Measurements from ENCODE around the gene ANKRD27. TPM values are rescaled to one million over a fixed set of nuclear protein-coding genes. Genes with fewer than 3 reads are reported as not detected.
"Not testable (repeated sequence)": the region's sequence is repeated elsewhere in the genome, so short reads cannot be mapped to it uniquely, and the experiment has no call there.

ANKRD27 gene
- polyA plus RNA-seq, 1 donor from 2014 or later, result 24.6 TPM

DNA sequence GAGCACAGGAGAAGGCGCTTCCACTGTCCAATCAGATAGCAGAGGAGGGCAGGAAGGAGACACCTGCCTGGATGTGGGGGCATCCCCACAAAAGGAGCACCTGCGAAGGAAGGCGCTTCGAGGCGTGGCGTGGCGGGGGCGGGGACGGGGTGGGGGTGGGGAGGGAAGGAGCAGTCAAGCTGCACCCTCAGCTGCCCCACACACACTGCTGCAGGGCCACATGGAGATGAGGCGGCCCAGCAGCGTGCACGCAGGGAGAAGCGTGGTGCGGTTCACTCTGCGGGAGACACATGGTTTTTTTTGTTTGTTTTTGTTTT lies 21.4 kb downstream of the ANKRD27 start:
- H3K9ac ChIP-seq (ENCODE audit: low read length), result no peak overlapping the region
- H3K9me2 ChIP-seq (ENCODE audit: insufficient read depth, low read length), result no peaks in the 10 kb centered on the region
- H4K20me1 ChIP-seq (ENCODE audit: insufficient read depth), result no peaks in the 10 kb centered on the region
- no peaks in the 10 kb centered on the region for H3F3A ChIP-seq (ENCODE audit: insufficient read depth, low read length, poor library complexity, severe bottlenecking)
- H3K27ac ChIP-seq (ENCODE audit: low read length), result no peak overlapping the region
- no peaks in the 10 kb centered on the region for H3K9me3 ChIP-seq (ENCODE audit: low read length)
- TF ChIP-seq SMC3 (conservative IDR thresholded peaks at IDR 0.05; ENCODE audit: poor library complexity) (no peak), MXI1 (conservative IDR thresholded peaks at IDR 0.05; ENCODE audit: poor library complexity, severe bottlenecking) (no peak)
- no peak overlapping the region for H3K4me3 ChIP-seq (ENCODE audit: low read length)
- no peaks in the 10 kb centered on the region for H3K27me3 ChIP-seq (ENCODE audit: insufficient read depth, low read depth, low read length)
- no peak overlapping the region for H2AFZ ChIP-seq (ENCODE audit: low read depth, low read length)
- H3K4me2 ChIP-seq (ENCODE audit: low read length), result no peak overlapping the region
- no peaks in the 10 kb centered on the region for H3K79me2 ChIP-seq (replicated peaks; ENCODE audit: insufficient read depth, low read length)
- no peaks in the 10 kb centered on the region for H3K36me3 ChIP-seq (ENCODE audit: insufficient read depth, low read length)

DNA sequence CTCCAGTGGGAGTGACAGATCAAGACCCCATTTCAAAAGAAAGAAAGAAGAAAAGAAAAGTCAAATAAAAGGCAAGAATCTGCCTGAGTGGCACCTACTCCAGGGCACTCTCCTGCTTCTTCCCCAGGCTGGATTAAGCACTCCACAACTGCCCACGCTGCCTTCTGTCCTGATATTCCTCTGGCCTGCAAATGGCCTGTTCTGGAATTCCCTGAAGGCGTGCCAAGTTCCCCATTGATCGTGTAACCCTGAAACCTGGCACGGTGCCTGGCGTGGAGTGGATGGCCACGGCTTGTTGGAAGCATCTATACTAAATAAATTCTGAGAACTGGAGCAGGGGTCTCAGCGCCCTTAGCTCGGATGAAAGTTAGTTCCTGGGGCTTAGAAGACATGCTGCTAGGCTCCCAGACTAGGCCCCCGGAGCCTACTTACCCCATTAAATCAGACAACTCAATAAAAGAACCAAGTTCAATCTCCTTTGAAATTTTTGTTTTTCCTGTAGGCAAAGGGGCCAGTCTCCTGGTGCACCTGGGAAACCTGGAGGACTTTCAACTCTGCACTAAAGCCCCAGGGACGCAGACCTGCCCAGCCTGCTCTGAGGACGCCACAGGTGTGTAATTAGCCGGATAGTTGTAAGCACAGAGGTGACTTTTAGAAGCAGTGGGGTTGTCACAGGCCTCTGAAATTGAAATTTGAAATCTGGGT lies 21.9 kb downstream of the ANKRD27 start:
- H3K27ac ChIP-seq (ENCODE audit: low read length), result no peak overlapping the region
- no peaks in the 10 kb centered on the region for H3K36me3 ChIP-seq (ENCODE audit: insufficient read depth, low read length)
- no peaks in the 10 kb centered on the region for H3K27me3 ChIP-seq (ENCODE audit: insufficient read depth, low read depth, low read length)
- no peak overlapping the region for H3K9ac ChIP-seq (ENCODE audit: low read length)
- no peak overlapping the region for H3K4me3 ChIP-seq (ENCODE audit: low read length)
- H4K20me1 ChIP-seq (ENCODE audit: insufficient read depth), result no peaks in the 10 kb centered on the region
- H3K79me2 ChIP-seq (replicated peaks; ENCODE audit: insufficient read depth, low read length), result no peaks in the 10 kb centered on the region
- no peaks in the 10 kb centered on the region for H3K9me2 ChIP-seq (ENCODE audit: insufficient read depth, low read length)
- no peak overlapping the region for H3K4me2 ChIP-seq (ENCODE audit: low read length)
- no peaks in the 10 kb centered on the region for H3K9me3 ChIP-seq (ENCODE audit: low read length)
- TF ChIP-seq EP300 (conservative IDR thresholded peaks at IDR 0.05; ENCODE audit: poor library complexity, severe bottlenecking) (no peak), SMC3 (conservative IDR thresholded peaks at IDR 0.05; ENCODE audit: poor library complexity) (no peak), RAD21 (conservative IDR thresholded peaks at IDR 0.05) (no peak), POLR2AphosphoS5 (IDR thresholded peaks at IDR 0.05) (no peak), TAF1 (IDR thresholded peaks at IDR 0.05; ENCODE audit: low read depth) (no peak), EZH2 (IDR thresholded peaks at IDR 0.05; ENCODE audit: borderline replicate concordance, insufficient read depth, low read length, poor library complexity, severe bottlenecking) (no peak), MXI1 (conservative IDR thresholded peaks at IDR 0.05; ENCODE audit: poor library complexity, severe bottlenecking) (no peak)
- TF ChIP-seq, protein P1, sequence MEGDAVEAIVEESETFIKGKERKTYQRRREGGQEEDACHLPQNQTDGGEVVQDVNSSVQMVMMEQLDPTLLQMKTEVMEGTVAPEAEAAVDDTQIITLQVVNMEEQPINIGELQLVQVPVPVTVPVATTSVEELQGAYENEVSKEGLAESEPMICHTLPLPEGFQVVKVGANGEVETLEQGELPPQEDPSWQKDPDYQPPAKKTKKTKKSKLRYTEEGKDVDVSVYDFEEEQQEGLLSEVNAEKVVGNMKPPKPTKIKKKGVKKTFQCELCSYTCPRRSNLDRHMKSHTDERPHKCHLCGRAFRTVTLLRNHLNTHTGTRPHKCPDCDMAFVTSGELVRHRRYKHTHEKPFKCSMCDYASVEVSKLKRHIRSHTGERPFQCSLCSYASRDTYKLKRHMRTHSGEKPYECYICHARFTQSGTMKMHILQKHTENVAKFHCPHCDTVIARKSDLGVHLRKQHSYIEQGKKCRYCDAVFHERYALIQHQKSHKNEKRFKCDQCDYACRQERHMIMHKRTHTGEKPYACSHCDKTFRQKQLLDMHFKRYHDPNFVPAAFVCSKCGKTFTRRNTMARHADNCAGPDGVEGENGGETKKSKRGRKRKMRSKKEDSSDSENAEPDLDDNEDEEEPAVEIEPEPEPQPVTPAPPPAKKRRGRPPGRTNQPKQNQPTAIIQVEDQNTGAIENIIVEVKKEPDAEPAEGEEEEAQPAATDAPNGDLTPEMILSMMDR (IDR thresholded peaks at IDR 0.05; ENCODE audit: poor library complexity, severe bottlenecking), result no peak
- TF ChIP-seq, protein P2, sequence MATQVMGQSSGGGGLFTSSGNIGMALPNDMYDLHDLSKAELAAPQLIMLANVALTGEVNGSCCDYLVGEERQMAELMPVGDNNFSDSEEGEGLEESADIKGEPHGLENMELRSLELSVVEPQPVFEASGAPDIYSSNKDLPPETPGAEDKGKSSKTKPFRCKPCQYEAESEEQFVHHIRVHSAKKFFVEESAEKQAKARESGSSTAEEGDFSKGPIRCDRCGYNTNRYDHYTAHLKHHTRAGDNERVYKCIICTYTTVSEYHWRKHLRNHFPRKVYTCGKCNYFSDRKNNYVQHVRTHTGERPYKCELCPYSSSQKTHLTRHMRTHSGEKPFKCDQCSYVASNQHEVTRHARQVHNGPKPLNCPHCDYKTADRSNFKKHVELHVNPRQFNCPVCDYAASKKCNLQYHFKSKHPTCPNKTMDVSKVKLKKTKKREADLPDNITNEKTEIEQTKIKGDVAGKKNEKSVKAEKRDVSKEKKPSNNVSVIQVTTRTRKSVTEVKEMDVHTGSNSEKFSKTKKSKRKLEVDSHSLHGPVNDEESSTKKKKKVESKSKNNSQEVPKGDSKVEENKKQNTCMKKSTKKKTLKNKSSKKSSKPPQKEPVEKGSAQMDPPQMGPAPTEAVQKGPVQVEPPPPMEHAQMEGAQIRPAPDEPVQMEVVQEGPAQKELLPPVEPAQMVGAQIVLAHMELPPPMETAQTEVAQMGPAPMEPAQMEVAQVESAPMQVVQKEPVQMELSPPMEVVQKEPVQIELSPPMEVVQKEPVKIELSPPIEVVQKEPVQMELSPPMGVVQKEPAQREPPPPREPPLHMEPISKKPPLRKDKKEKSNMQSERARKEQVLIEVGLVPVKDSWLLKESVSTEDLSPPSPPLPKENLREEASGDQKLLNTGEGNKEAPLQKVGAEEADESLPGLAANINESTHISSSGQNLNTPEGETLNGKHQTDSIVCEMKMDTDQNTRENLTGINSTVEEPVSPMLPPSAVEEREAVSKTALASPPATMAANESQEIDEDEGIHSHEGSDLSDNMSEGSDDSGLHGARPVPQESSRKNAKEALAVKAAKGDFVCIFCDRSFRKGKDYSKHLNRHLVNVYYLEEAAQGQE (IDR thresholded peaks at IDR 0.05; ENCODE audit: borderline replicate concordance), result no peak
- no peaks in the 10 kb centered on the region for H3F3A ChIP-seq (ENCODE audit: insufficient read depth, low read length, poor library complexity, severe bottlenecking)
- no peak overlapping the region for H2AFZ ChIP-seq (ENCODE audit: low read depth, low read length)

DNA sequence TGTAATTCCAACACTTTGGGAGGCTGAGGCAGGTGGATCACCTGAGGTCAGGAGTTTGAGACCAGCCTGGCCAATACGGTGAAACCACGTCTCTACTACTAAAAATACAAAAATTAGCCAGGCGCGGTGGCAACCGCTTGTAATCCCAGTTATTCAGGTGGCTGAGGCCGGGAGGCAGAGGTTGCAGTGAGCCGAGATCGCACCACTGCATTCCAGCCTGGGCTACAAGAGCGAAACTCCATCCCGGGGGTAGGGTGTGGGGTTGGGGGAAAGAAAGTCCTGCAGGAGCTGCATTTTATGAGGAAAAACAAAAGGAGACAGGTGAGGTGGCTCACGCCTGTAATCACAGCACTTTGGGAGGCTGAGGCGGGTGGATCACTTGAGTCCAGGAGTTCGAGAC lies 22.6 kb downstream of the ANKRD27 start:
- H3K9me3 ChIP-seq (ENCODE audit: low read length); H2AFZ ChIP-seq (ENCODE audit: low read depth, low read length); H3K27me3 ChIP-seq (ENCODE audit: insufficient read depth, low read depth, low read length); H3K9me2 ChIP-seq (ENCODE audit: insufficient read depth, low read length); H3K4me2 ChIP-seq (ENCODE audit: low read length); H4K20me1 ChIP-seq (ENCODE audit: insufficient read depth); H3K9ac ChIP-seq (ENCODE audit: low read length); H3K36me3 ChIP-seq (ENCODE audit: insufficient read depth, low read length); H3K4me3 ChIP-seq (ENCODE audit: low read length); H3K79me2 ChIP-seq (replicated peaks; ENCODE audit: insufficient read depth, low read length); H3F3A ChIP-seq (ENCODE audit: insufficient read depth, low read length, poor library complexity, severe bottlenecking); H3K27ac ChIP-seq (ENCODE audit: low read length): not testable (repeated sequence)

Measured in neural cell (in vitro differentiated cells).